HG02623 (cell line): ENCODE data around the gene RACK1.

ENCODE experiments used
- ATAC-seq: cut with Tn5 transposase; IDR thresholded peaks from one replicate; pipeline ENCODE4 v1.9.1; 2021; ENCODE audit warnings: moderate library complexity; ENCODE audit not compliant: unreplicated experiment

RACK1 gene

GRCh38 chr5:181259974-181260719 is 16.4 kb upstream of the RACK1 start:
- peak; percentile 1 for ATAC-seq

DNA sequence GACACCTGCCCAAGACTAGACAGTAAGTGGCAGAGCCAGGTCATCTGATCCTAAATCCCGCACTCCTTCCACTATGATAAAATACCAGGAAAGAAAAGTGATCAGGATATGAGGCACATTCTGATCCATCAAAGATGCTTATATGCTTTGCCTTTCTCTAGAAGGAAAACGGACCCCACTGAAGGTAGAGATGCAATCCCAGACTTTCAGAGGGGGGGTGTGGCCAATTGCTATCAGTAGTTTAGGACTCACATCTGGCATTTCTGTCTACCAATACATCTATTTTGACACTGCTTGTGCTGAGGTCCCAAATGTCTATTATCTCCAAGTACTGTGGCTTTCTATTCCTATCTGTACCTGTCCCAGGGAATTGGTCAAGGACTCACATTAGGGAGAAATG is 15.6 kb upstream of the RACK1 start:
- no peak for ATAC-seq

- no peak for ATAC-seq
Observed at GRCh38 chr5:181258576-181258975, 14.9 kb upstream of the RACK1 start.

- ATAC-seq: no peak
Observed at GRCh38 chr5:181255836-181256578, 12.3 kb upstream of the RACK1 start.

GRCh38 chr5:181255276-181255675 is 11.6 kb upstream of the RACK1 start:
- ATAC-seq: no peak

DNA sequence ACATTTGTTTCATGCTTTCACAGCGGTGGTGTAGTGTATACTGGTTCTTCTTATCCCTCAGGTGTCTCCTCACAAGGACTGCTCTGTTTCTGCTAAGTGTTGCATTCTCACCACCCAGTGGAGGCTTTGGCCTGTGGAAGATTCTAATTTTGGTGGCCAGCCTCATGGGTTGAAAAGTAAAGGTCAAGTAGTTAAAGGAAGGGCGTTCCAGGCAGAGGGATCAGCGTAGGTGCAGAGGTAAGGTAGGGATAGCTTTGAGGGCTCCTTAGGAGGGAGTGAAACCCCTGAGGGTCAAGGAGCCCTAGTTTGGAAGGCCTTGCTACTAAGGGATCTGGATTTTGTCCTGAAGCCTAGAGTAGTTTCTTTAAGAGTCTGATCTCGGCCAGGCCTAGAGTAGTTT is 4.6 kb upstream of the RACK1 start:
- ATAC-seq: no peak

DNA sequence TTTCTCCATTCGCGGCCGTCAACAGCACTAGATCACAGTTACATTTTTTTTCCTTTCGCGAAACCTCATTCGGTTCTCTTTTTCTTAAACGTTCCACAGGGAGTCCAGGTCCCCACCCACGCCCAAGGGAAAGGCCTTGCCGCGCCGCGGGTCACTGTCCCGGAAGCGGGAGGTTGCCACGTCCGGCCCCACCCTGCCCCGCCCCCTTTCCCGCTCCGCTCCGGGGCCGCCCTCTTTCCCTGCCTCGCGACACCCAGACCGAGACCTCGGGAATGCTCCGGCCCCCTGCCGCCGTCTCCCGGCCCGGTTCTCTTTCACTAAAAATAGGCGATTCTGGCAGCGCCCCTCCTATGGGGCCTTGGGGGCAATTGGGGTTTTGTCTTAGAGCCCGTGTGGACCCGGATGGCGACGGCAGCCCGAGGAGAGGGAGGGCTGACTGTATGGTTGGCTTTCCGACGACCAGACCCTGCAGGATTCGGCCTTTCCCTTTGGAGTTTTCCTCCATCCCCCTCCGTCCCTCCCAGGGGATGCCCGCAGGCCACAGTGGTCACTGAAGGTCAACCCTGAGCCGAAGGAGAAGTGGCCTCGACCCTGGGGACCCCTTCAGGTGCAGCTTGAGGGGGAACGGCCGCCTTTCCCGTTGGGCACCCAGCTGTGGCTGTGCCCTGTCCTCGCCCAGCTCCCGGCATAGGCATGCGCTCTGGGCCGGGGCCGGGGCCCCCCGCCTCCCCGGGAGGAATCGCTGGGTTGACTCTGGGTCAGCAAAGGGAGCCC is 2.8 kb upstream of the RACK1 start:
- ATAC-seq: peak; percentile 34

DNA sequence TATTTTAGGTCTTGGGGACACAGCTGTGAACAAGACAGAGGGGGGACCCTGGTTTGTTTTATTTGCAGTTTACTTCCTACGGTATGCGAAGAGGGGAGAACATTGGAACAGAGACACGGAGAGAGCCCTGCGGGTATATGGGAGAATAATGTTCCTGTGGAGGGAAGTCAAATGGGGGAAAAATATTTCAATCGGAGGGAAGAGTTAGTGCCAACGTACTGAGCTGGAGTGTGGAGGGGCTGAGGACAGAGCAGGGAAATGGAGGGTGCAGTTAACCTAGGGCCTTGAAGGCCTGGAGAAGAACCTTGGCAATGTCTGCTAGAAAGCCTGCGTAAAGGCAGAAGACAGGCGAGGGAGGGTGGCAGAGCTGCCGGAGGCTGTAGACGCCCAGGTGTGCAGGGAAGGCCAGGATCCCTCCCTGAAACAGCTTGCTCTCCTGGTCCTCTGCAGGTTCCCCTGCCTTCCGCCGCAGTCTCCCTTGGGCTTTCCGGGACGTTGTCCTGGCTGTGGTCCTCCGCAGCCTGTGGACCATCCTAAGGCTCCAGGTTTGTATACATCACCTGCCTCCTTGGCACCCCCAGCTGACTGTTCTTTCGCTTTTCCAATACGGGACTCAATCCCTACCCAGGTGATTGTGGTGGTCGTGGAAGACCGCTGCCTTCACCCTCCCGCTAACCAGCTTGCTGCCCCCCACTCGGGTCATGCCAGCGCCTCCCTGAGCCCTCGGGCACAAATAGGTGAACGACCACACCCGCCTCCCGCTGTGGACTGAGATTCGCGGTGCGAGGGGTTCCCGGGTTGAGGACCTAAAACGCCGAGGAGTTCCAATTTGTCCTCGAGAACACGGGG is 1.9 kb upstream of the RACK1 start:
- ATAC-seq: peak; percentile 2

GRCh38 chr5:181243018-181243563 is 615 bp downstream of the RACK1 start:
- ATAC-seq: peak; percentile 6

DNA sequence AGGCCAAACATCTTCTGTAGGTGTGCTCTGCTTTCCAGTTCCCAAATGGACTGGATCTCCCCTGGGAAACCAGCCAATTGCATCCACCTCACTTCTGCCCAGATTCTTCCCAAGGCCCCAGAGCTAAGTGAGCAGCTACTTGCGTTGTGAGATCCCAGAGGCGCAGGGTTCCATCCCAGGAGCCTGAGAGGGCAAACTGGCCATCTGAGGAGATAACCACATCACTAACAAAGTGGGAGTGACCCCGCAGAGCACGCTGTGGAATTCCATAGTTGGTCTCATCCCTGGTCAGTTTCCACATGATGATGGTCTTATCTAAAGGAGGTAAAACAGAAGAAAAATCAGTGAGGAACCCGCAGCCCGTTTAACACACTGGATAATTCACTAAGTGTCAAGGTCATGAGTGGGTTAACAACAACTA is 1.7 kb downstream of the RACK1 start:
- ATAC-seq: no peak

- no peak for ATAC-seq
Observed at GRCh38 chr5:181241393-181241975, 2.2 kb downstream of the RACK1 start.

GRCh38 chr5:181239062-181239663 is 4.5 kb downstream of the RACK1 start:
- ATAC-seq: no peak

GRCh38 chr5:181237729-181238385 is 5.8 kb downstream of the RACK1 start:
- ATAC-seq: no peak

GRCh38 chr5:181236954-181237641 is 6.6 kb downstream of the RACK1 start:
- ATAC-seq: no peak

GRCh38 chr5:181236471-181236870 is 7.2 kb downstream of the RACK1 start:
- no peak for ATAC-seq

DNA sequence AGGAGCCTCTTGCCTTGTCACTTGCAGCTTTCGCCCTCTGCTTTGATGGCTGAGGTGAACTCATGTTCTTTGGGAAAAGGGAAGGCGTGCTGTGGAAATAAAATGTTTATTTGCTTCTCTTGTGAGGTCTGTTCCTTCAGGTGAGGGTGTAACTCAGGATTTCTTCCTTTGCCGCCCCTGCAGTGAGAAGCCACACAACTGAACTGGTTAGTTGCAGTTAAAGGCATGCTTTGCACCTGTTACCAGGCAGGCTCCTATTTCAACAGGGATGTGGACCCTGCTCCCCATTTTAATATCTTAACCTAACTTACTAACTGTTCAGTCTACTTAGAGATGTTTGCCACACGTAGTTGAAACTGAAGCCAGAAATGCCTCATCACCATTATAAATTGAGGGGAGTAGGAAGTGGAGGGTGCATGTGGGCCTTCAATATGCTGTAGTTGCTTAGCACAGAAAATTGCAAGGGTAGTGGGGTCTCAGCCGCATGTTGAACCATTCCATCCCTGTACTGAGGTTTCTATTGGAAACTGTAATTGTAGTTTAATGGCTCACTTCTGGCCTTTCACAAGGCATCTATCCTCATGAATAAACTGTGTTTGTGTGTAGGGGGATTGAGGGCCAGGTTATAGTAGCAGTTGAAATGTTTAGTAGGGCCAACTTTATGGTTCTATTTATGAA is 7.9 kb downstream of the RACK1 start:
- ATAC-seq: no peak

- no peak for ATAC-seq
Observed at GRCh38 chr5:181235323-181235688, 8.4 kb downstream of the RACK1 start.
